GM10248 (cell line): Measurements from ENCODE around the gene FUS.
"Not testable (repeated sequence)": the region's sequence is repeated elsewhere in the genome, so short reads cannot be mapped to it uniquely, and the experiment has no call there.

Experiments
- CTCF ChIA-PET: fragments of 300-600 bp; sonication (Branson Sonifier 250); formaldehyde crosslinking; extraction: SDS; loops from one replicate; lab custom pipeline; 2021; ENCODE audit warnings: antibody characterized with exemption; lab: Yijun Ruan, JAX
- POLR2A ChIA-PET: fragments of 350-650 bp; sonication (Branson Sonifier 250); formaldehyde crosslinking; extraction: SDS; loops from one replicate; lab custom pipeline; 2020; ENCODE audit warnings: antibody characterized with exemption; lab: Yijun Ruan, JAX
- DNase-seq: peaks from one replicate; pipeline ENCODE4 v3.0.0; 2012; ENCODE audit errors: extremely low spot score
- TF ChIP-seq, protein P1 (sequence below): IDR thresholded peaks from 2 replicates; pipeline ENCODE4 v1.5.1; 2012; ENCODE audit warnings: mild to moderate bottlenecking, low read depth; ENCODE audit errors: extremely low read depth, missing control alignments, control extremely low read depth

FUS gene

DNA sequence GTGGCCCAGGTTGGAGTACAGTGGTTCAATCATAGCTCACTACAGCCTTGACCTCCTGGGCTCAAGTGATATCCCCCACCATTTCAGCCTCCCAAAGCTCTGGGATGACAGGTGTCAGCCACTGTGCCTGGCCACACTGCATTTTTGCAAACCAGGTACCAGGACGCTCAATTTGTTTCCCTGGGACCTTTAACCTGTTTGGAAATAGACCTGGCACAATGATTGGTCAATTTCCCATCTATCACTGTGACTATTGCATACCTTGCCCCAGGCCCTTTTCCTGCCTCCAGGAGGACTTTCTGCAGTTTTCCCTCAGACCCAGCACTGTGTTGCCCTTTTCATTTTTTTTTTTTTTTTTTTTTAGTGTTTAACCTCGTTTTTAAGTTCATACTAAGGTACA lies 11.1 kb upstream of the FUS start:
- POLR2A ChIA-PET = no interaction called here
- CTCF ChIA-PET = interaction anchor here (0.9 kb wide), 1 partner anchor 191 kb away, joined by 3 read pairs; no protein-coding TSS in a partner anchor

DNA sequence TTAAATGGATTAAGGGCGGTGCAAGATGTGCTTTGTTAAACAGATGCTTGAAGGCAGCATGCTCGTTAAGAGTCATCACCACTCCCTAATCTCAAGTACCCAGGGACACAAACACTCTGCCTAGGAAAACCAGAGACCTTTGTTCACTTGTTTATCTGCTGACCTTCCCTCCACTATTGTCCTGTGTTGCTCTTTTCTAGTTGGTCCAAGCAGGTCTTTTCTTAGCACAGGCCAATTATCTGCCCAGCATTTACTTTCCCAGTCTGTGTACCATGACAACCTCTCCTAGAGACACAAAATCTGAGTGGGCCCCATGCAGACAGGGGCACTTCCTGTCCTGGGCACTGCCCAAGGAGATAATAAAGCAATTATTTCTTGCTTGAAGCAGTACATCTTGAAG lies 9.9 kb upstream of the FUS start:
- DNase-seq = not testable (repeated sequence)

More for the DNA sequence above, 11.1 kb upstream of the FUS start:
- DNase-seq = no peak
- TF ChIP-seq, protein P1, sequence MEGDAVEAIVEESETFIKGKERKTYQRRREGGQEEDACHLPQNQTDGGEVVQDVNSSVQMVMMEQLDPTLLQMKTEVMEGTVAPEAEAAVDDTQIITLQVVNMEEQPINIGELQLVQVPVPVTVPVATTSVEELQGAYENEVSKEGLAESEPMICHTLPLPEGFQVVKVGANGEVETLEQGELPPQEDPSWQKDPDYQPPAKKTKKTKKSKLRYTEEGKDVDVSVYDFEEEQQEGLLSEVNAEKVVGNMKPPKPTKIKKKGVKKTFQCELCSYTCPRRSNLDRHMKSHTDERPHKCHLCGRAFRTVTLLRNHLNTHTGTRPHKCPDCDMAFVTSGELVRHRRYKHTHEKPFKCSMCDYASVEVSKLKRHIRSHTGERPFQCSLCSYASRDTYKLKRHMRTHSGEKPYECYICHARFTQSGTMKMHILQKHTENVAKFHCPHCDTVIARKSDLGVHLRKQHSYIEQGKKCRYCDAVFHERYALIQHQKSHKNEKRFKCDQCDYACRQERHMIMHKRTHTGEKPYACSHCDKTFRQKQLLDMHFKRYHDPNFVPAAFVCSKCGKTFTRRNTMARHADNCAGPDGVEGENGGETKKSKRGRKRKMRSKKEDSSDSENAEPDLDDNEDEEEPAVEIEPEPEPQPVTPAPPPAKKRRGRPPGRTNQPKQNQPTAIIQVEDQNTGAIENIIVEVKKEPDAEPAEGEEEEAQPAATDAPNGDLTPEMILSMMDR = no peak

DNA sequence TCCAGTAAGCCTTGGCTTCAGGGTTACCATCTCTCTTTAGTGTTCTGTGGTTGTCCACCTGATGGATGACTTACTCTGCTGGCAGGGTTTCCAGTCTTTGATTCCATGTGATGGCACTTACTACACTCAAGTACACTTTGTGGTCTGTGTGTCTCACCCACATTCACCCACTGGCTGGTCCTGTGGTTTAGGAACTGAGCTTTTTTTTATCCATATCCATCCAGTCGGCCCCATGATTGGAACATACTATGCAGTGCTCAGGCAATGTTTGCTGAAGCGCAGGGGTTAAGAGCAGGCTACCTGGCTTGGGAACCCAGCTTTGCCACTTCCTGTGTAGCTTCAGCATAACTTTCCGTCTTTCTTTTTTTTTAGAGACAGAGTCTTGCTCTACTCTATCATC lies 2.8 kb upstream of the FUS start:
- ChIA-PET CTCF (interaction anchor here (0.8 to 4.8 kb wide), 5 partner anchors 17 to 205 kb away, joined by 3 to 24 read pairs (median 4); no protein-coding TSS in a partner anchor), POLR2A (interaction anchor here (0.7 kb wide), 1 partner anchor 29 kb away, joined by 6 read pairs; no protein-coding TSS in a partner anchor)
- TF ChIP-seq, protein P1 = no peak
- no peak for DNase-seq

More for the DNA sequence above, 9.9 kb upstream of the FUS start:
- CTCF ChIA-PET, POLR2A ChIA-PET: not testable (repeated sequence)

DNA sequence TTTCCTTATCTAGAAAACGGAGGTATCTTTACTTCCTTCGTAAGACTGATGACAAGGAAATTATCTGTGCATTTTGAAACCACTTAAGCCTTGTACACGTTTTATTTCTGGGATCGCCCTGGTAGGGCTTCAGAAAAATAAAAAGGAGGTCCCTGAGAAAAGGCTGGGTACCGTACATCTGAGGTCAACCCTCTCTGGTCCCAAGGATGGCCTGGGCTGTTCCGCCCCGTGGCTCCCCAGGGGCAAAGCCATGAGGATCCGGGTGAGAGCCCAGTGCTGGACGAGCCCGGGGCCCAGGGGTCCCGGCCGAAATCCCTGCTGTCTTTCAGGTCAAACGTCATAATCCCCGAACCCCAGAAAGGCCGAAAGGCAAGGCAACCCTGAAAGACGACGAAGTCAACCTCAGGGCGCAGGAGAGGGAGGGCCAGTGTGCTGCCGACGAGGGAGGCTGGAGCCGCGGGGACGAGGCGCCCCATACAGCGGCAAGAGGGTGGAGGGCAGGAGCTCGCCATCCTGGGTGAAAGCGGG lies 656 bp upstream of the FUS start:
- TF ChIP-seq, protein P1 = no peak
- DNase-seq = no peak
- CTCF ChIA-PET = interaction anchor here (2.2 kb wide), 1 partner anchor 37 kb away, joined by 13 read pairs; no protein-coding TSS in a partner anchor
- POLR2A ChIA-PET = interaction anchor here (0.9 to 2.1 kb wide), 26 partner anchors 8 to 698 kb away, joined by 3 to 29 read pairs (median 7); partner anchors contain the start of genes ARMC5, COX6A2, HSD3B7 and KAT8

DNA sequence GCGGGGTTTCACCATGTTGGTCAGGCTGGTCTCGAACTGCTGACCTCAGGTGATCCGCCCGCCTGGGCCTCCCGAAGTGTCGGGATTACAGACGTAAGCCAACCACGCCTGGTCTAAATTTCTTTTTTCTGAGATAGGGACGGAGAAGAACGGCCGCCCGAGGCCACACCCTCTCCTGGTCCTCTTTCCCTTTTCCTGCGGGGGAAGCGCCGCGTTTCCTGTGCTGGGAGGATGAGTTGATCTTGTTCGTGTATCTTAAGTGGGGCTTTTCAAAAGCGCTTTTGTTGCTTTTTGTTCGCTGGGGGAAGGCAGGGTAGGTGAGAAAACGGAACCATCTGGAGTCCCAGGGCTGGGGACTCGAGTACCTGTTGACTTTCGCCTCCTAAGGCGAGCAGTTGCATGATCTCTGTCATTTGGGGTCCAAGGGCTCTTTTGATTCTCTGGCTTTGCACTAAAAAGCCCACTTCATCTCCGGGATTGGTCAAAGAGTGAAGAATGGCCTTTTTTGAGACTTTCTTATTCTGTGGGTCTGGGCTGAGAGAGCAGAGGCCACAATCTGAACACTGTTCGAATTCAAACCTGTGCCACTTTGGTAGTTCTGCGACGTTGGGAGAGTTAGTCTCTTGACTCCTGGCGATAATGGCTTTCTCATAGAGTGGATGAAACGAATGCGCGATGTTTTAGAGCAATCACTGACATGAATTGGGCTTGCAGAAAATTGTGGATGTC lies 1.3 kb downstream of the FUS start:
- TF ChIP-seq, protein P1 = no peak
- DNase-seq = no peak
- ChIA-PET CTCF (interaction anchor here (1.4 to 2.2 kb wide), 2 partner anchors 39 kb away, joined by 4 to 13 read pairs; no protein-coding TSS in a partner anchor), POLR2A (interaction anchor here (0.6 to 2.1 kb wide), 23 partner anchors 9 to 692 kb away, joined by 3 to 29 read pairs (median 9); partner anchors contain the start of genes ARMC5, KAT8, PRSS8 and PYCARD)

DNA sequence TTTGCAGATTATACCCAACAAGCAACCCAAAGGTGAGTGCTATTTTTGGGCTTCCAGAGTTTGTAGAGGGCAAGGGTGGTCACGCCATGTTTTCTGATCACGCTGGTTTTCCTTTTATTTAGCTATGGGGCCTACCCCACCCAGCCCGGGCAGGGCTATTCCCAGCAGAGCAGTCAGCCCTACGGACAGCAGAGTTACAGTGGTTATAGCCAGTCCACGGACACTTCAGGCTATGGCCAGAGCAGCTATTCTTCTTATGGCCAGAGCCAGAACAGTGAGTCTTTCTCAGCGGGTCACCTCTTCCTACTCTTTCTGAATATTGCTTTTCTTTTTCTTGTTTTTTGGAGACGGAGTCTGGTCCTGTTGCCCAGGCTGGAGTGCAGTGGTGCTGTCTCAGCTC lies 2.5 kb downstream of the FUS start:
- ChIA-PET CTCF (interaction anchor here (1.0 to 1.5 kb wide), 5 partner anchors 22 to 260 kb away, joined by 3 to 4 read pairs (median 3); partner anchors contain the start of gene ZNF843), POLR2A (interaction anchor here (0.5 to 2.0 kb wide), 7 partner anchors 10 to 691 kb away, joined by 3 to 21 read pairs (median 3); partner anchors contain the start of genes PYCARD and ZNF267)
- TF ChIP-seq, protein P1 = no peak
- DNase-seq = no peak
